GM12878 (cell line): ENCODE data around the gene RETSAT. TPM values are rescaled to one million over a fixed set of nuclear protein-coding genes. Genes with fewer than 3 reads are reported as not detected.

Experiments used
- ATAC-seq: fragments of 200-7000 bp; cut with Tn5 transposase; 3 replicates; pipeline ENCODE4 v1.9.1; 2020; ENCODE audit warnings: mild to moderate bottlenecking, moderate library complexity
- BruUV-seq: library from RNA; stranded (reverse); fragments of 400-500 nt; replicated peaks from 2 replicates; lab custom pipeline; 2021; lab: Mats Ljungman, UMichigan
- CTCF ChIA-PET: fragments of 300-600 bp; sonication (Branson Sonifier 250); formaldehyde crosslinking; extraction: SDS; loops from one replicate; lab custom pipeline; 2021; ENCODE audit warnings: inconsistent platforms; lab: Yijun Ruan, JAX
- POLR2A ChIA-PET: fragments of 350-600 bp; formaldehyde crosslinking; extraction: SDS; loops from one replicate; lab custom pipeline; 2021; ENCODE audit warnings: inconsistent platforms; lab: Charles Lee
- RAD21 ChIA-PET: fragments of 300-600 bp; sonication (Branson Sonifier 250); formaldehyde crosslinking; loops from one replicate; lab custom pipeline; 2023; ENCODE audit warnings: antibody characterized with exemption; ENCODE audit not compliant: unreplicated experiment; lab: Charles Lee
- SMC1A ChIA-PET: fragments of 300-600 bp; sonication (Branson Sonifier 250); formaldehyde crosslinking; loops from one replicate; lab custom pipeline; 2023; ENCODE audit not compliant: unreplicated experiment, uncharacterized antibody; lab: Charles Lee
- DNase-seq: peaks from one replicate; pipeline ENCODE4 v3.0.0-alpha.2; 2011; ENCODE audit warnings: low read depth, low spot score
- FAIRE-seq: peaks from 3 replicates; lab custom pipeline; 2011; peaks lifted over from hg19 to GRCh38; lab: Jason Lieb, UNC
- H2AFZ ChIP-seq: 2 replicates; pipeline ENCODE4 v1.6.0; 2011; ENCODE audit warnings: low read depth, low read length, control low read depth; ENCODE audit not compliant: control insufficient read depth
- H3K27ac ChIP-seq: 2 replicates; pipeline ENCODE4 v1.5.1; 2011; ENCODE audit warnings: control low read depth; ENCODE audit not compliant: control insufficient read depth, insufficient read depth
- H3K27me3 ChIP-seq, 2 experiments: replicated peaks in 1 of 2; 2 replicates each; pipeline versions ENCODE4 v1.6.0 to v1.6.1; 2011; ENCODE audit warnings: low read length in 1 of 2; ENCODE audit not compliant: control insufficient read depth in 2 of 2, insufficient read depth in 2 of 2
- H3K36me3 ChIP-seq, 2 experiments: 2 replicates each; pipeline ENCODE4 v1.5.1; 2011; ENCODE audit warnings: low read length in 1 of 2; ENCODE audit not compliant: control insufficient read depth in 2 of 2, insufficient read depth in 2 of 2
- H3K4me1 ChIP-seq: 2 replicates; pipeline ENCODE4 v1.6.1; 2011; ENCODE audit warnings: mild to moderate bottlenecking, low read length, moderate library complexity, mixed read lengths; ENCODE audit not compliant: control insufficient read depth, insufficient read depth
- H3K4me2 ChIP-seq: 2 replicates; pipeline ENCODE4 v1.6.0; 2011; ENCODE audit warnings: control low read depth; ENCODE audit not compliant: control insufficient read depth, insufficient read depth
- H3K4me3 ChIP-seq: fragments of 200-600 bp; sonication (generic); 2 replicates; pipeline ENCODE4 v1.5.1; 2016
- H3K79me2 ChIP-seq: 2 replicates; pipeline ENCODE4 v1.6.0; 2011; ENCODE audit warnings: low read length; ENCODE audit not compliant: control insufficient read depth, insufficient read depth
- H3K9ac ChIP-seq: 2 replicates; pipeline ENCODE4 v1.8.0; 2011; ENCODE audit warnings: low read length, control low read depth, mixed read lengths; ENCODE audit not compliant: control insufficient read depth, insufficient read depth
- H3K9me3 ChIP-seq: replicated peaks from 3 replicates; pipeline ENCODE4 v1.5.1; 2011; ENCODE audit warnings: mild to moderate bottlenecking, low read length; ENCODE audit not compliant: control insufficient read depth, insufficient read depth
- H4K20me1 ChIP-seq: 2 replicates; pipeline ENCODE4 v1.6.0; 2011; ENCODE audit not compliant: control insufficient read depth, insufficient read depth
- CBX5 ChIP-seq: sonication (generic); IDR thresholded peaks from 2 replicates; pipeline ENCODE4 v1.6.1; 2016; ENCODE audit warnings: low read depth, moderate library complexity, mild to moderate bottlenecking, inconsistent platforms
- CEBPB ChIP-seq, 2 experiments: fragments of 150-350 bp in 1 of 2; IDR thresholded peaks; 2 replicates each; pipeline ENCODE4 v1.6.1; 2012 to 2014; ENCODE audit warnings: low read depth in 2 of 2, low read length in 2 of 2, borderline replicate concordance in 1 of 2, inconsistent platforms in 1 of 2
- ESRRA ChIP-seq: IDR thresholded peaks from 2 replicates; pipeline ENCODE4 v1.6.1; 2012; ENCODE audit warnings: mild to moderate bottlenecking, low read length, improper control_type of control experiment
- MEF2A ChIP-seq: IDR thresholded peaks from 2 replicates; pipeline ENCODE4 v1.6.1; 2011; ENCODE audit warnings: low read depth, mild to moderate bottlenecking, low read length, moderate library complexity; ENCODE audit not compliant: insufficient read depth
- RBBP5 ChIP-seq: fragments of 200-600 bp; sonication (generic); conservative IDR thresholded peaks from 2 replicates; pipeline ENCODE4 v1.6.1; 2016
- RCOR1 ChIP-seq: conservative IDR thresholded peaks from 2 replicates; pipeline ENCODE4 v1.6.1; 2012; ENCODE audit warnings: low read depth, low read length, improper control_type of control experiment
- RELA ChIP-seq: fragments of 450-650 bp; IDR thresholded peaks from 2 replicates; pipeline ENCODE4 v1.8.0; 2014; ENCODE audit warnings: borderline replicate concordance; ENCODE audit not compliant: partially characterized antibody
- RUNX3 ChIP-seq: IDR thresholded peaks from 2 replicates; pipeline ENCODE4 v1.6.1; 2012; ENCODE audit warnings: low read length, inconsistent platforms
- TAF1 ChIP-seq: IDR thresholded peaks from 2 replicates; pipeline ENCODE4 v1.6.1; 2011; ENCODE audit warnings: mild to moderate bottlenecking, low read depth, low read length, borderline replicate concordance
- ZNF207 ChIP-seq: fragments of 450-650 bp; IDR thresholded peaks from 2 replicates; pipeline ENCODE4 v1.6.1; 2014; ENCODE audit warnings: antibody characterized with exemption, mild to moderate bottlenecking, borderline replicate concordance
- WGBS: methylation state at CpG from one replicate; pipeline ENCODE4 v1.1.6; 2016; ENCODE audit warnings: low lambda C conversion rate; ENCODE audit not compliant: insufficient replicate concordance, insufficient coverage; ENCODE audit errors: missing lambda C conversion rate; 5-methylcytosine and 5-hydroxymethylcytosine counted together
- in situ Hi-C: fragments of 300-500 bp; cut with MboI; formaldehyde crosslinking; loops from 9 replicates; pipeline ENCODE4 v1.14.3; 2018; ENCODE audit warnings: mixed read lengths
- intact Hi-C: fragments of 100-400 bp; cut with micrococcal nuclease; formaldehyde crosslinking; loops from one replicate; pipeline ENCODE4 v1.14.2; 2022; ENCODE audit not compliant: unreplicated experiment
- polyA plus RNA-seq, 11 experiments: library from polyadenylated mRNA; depleted of rRNA in 4 of 11; unstranded in 6 of 11; stranded (reverse) in 5 of 11; fragments of >200 nt; fragmentation: Nextera tagmentation in 4 of 11; fragmentation: Illumina TruSeq in 1 of 11; extraction: Ambion mirVana in 4 of 11; extraction: Trizol in 1 of 11; gene quantifications; 1 replicate in 1 of 11; 2 replicates in 10 of 11; pipeline versions ENCODE4 v1.2.1 to v1.2.3, GENCODE V29; 2011 to 2016; ENCODE audit warnings: inconsistent platforms in 2 of 11, missing spikeins in 2 of 11, low read depth in 1 of 11
- total RNA-seq, 4 experiments: library from RNA; depleted of rRNA in 3 of 4; stranded (reverse); fragments of >200 nt in 3 of 4; fragmentation: Illumina TruSeq in 1 of 4; extraction: Trizol in 1 of 4; gene quantifications; 2 replicates each; pipeline versions ENCODE4 v1.2.1 to v1.2.3, GENCODE V29; 2013 to 2021
- TF ChIP-seq, protein P1 (sequence below): fragments of 150-350 bp; IDR thresholded peaks from 2 replicates; pipeline ENCODE4 v1.6.1; 2014; ENCODE audit warnings: mild to moderate bottlenecking, low read depth, low read length
- TF ChIP-seq, protein P2 (sequence below): IDR thresholded peaks from 2 replicates; pipeline ENCODE4 v1.6.1; 2011; ENCODE audit warnings: borderline replicate concordance, low read depth, mild to moderate bottlenecking, moderate library complexity, low read length; ENCODE audit not compliant: insufficient read depth, poor library complexity, severe bottlenecking

Gene RETSAT
- total and polyA plus RNA-seq, 10 of the 15 experiments (the other 5 are each of a cell fraction or from before 2014, with no cell fraction given), result 3.3 to 28.8 (median 22.0) TPM

DNA sequence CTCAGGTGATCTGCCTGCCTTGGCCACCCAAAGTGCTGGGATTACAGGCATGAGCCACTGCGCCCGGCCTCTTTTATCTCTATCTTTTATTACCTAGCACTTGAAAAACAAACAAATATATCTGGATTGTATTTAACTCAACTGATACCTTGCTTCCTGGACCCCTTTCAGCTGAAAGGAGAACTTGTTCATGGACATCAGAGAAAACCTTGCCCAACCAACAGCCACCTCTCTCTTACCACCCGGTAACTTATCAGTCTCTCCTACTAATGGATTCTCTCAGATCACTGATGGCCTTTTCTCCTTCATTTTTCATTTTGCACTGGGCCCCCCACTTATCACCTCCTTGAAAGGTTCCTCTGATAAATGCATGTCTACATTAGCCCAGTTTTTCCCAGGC, 6.7 kb downstream of the RETSAT start:
- TF ChIP-seq RCOR1, result no peak
- TF ChIP-seq CBX5, result no peak
- TF ChIP-seq RELA, result no peak
- TF ChIP-seq RUNX3, result no peak
- TF ChIP-seq TAF1, result no peak
- TF ChIP-seq, protein P1, sequence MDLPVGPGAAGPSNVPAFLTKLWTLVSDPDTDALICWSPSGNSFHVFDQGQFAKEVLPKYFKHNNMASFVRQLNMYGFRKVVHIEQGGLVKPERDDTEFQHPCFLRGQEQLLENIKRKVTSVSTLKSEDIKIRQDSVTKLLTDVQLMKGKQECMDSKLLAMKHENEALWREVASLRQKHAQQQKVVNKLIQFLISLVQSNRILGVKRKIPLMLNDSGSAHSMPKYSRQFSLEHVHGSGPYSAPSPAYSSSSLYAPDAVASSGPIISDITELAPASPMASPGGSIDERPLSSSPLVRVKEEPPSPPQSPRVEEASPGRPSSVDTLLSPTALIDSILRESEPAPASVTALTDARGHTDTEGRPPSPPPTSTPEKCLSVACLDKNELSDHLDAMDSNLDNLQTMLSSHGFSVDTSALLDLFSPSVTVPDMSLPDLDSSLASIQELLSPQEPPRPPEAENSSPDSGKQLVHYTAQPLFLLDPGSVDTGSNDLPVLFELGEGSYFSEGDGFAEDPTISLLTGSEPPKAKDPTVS, result no peak
- TF ChIP-seq CEBPB (IDR thresholded peaks at IDR 0.05; ENCODE audit: borderline replicate concordance in 1 of 2, low read depth in 2 of 2, low read length in 2 of 2), result no peak
- no peak for TF ChIP-seq ZNF207
- TF ChIP-seq, protein P2, sequence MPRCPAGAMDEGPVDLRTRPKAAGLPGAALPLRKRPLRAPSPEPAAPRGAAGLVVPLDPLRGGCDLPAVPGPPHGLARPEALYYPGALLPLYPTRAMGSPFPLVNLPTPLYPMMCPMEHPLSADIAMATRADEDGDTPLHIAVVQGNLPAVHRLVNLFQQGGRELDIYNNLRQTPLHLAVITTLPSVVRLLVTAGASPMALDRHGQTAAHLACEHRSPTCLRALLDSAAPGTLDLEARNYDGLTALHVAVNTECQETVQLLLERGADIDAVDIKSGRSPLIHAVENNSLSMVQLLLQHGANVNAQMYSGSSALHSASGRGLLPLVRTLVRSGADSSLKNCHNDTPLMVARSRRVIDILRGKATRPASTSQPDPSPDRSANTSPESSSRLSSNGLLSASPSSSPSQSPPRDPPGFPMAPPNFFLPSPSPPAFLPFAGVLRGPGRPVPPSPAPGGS, result no peak
- TF ChIP-seq RBBP5, result no peak
- TF ChIP-seq ESRRA, result no peak
- TF ChIP-seq MEF2A, result no peak
- CTCF ChIA-PET, result no interaction called here
- no peak overlapping the region for H3K27ac ChIP-seq
- RAD21 ChIA-PET, result no interaction called here
- no peak overlapping the region for H2AFZ ChIP-seq
- intact Hi-C loops (no loop called here), in situ Hi-C loops (no loop called here)
- H3K9me3 ChIP-seq, result no peaks in the 10 kb centered on the region
- BruUV-seq, result no TSS peak
- no peak for DNase-seq
- peaks cover 2% of the 10 kb centered on the region for H3K79me2 ChIP-seq
- H3K4me2 ChIP-seq, result no peak overlapping the region
- peaks cover 1 to 10% of the 10 kb centered on the region in 2 experiments for H3K36me3 ChIP-seq
- no peak for FAIRE-seq
- no peaks in the 10 kb centered on the region for H4K20me1 ChIP-seq
- no peak for ATAC-seq
- POLR2A ChIA-PET, result no interaction called here
- no peak overlapping the region for H3K9ac ChIP-seq
- SMC1A ChIA-PET, result no interaction called here
- 98% methylated on average over 3 of the region's 3 CpGs for WGBS
- no peak overlapping the region for H3K4me3 ChIP-seq
- no peaks in the 10 kb centered on the region for H3K27me3 ChIP-seq
- no peaks in the 10 kb centered on the region for H3K4me1 ChIP-seq
